K562 (cell line): ENCODE data around the gene BSDC1. TPM values are rescaled to one million over a fixed set of nuclear protein-coding genes. Genes with fewer than 3 reads are reported as not detected.

Experiments used
- ATAC-seq: fragments of 200-7000 bp; cut with Tn5 transposase; 3 replicates; pipeline ENCODE4 v1.9.1; 2020; ENCODE audit warnings: moderate library complexity
- BruUV-seq: library from RNA; stranded (reverse); fragments of 400-500 nt; replicated peaks from 2 replicates; lab custom pipeline; 2021; lab: Mats Ljungman, UMichigan
- CTCF ChIA-PET: fragments of 300-600 bp; formaldehyde crosslinking; extraction: SDS; loops from one replicate; lab custom pipeline; 2021; ENCODE audit warnings: low intra/inter-chr PET ratio; lab: Yijun Ruan, JAX
- POLR2A ChIA-PET: fragments of 300-600, 350-650 bp; sonication (Branson Sonifier 250); formaldehyde crosslinking; extraction: SDS; loops from one replicate; lab custom pipeline; 2021; ENCODE audit warnings: antibody characterized with exemption, inconsistent platforms; lab: Yijun Ruan, JAX
- DNase-seq, 4 experiments: peaks; one replicate each; pipeline versions ENCODE4 v3.0.0 to v3.0.0-alpha.2; 2011 to 2018; ENCODE audit warnings: low spot score in 3 of 4, mixed read lengths in 3 of 4; ENCODE audit errors: extremely low read depth in 1 of 4
- FAIRE-seq: peaks from 2 replicates; lab custom pipeline; 2011; peaks lifted over from hg19 to GRCh38; lab: Jason Lieb, UNC
- H2AFZ ChIP-seq: 2 replicates; pipeline ENCODE4 v1.6.0; 2011; ENCODE audit warnings: low read depth, low read length, control low read depth, inconsistent platforms
- H3K27ac ChIP-seq: fragments of 200-600 bp; 3 replicates; pipeline ENCODE4 v1.8.0; 2011; ENCODE audit warnings: low read depth, mild to moderate bottlenecking, control low read depth, inconsistent platforms, low read length, moderate library complexity, mixed read lengths; ENCODE audit errors: extremely low read depth
- H3K27me3 ChIP-seq, 2 experiments: fragments of 300-600 bp in 1 of 2; 2 replicates in 1 of 2; 3 replicates in 1 of 2; pipeline versions ENCODE4 v1.6.0 to v1.8.0; 2011; ENCODE audit warnings: inconsistent platforms in 2 of 2, low read length in 2 of 2, mild to moderate bottlenecking in 1 of 2, mixed read lengths in 1 of 2, moderate library complexity in 1 of 2; ENCODE audit not compliant: control insufficient read depth in 2 of 2, insufficient read depth in 2 of 2
- H3K36me3 ChIP-seq: fragments of 300-600 bp; 3 replicates; pipeline ENCODE4 v1.8.0; 2011; ENCODE audit warnings: mild to moderate bottlenecking, low read length, inconsistent platforms; ENCODE audit not compliant: control insufficient read depth, insufficient read depth
- H3K4me1 ChIP-seq, 2 experiments: fragments of 200-600 bp in 1 of 2; replicated peaks in 1 of 2; 2 replicates in 1 of 2; 3 replicates in 1 of 2; pipeline versions ENCODE4 v1.5.1 to v1.8.0; 2011; ENCODE audit warnings: inconsistent platforms in 2 of 2, low read length in 2 of 2, mild to moderate bottlenecking in 1 of 2, mixed read lengths in 1 of 2, moderate library complexity in 1 of 2; ENCODE audit not compliant: control insufficient read depth in 2 of 2, insufficient read depth in 2 of 2
- H3K4me2 ChIP-seq: 2 replicates; pipeline ENCODE4 v1.6.1; 2011; ENCODE audit warnings: low read length, control low read depth, inconsistent platforms, mixed read lengths; ENCODE audit not compliant: insufficient read depth
- H3K4me3 ChIP-seq: fragments of 200-600 bp; sonication (generic), shearing (Covaris generic); 2 replicates; pipeline ENCODE4 v1.5.1; 2016; ENCODE audit warnings: control low read depth, inconsistent platforms
- H3K79me2 ChIP-seq: fragments of 200-600 bp; 3 replicates; pipeline ENCODE4 v1.8.0; 2011; ENCODE audit warnings: low read length, inconsistent platforms; ENCODE audit not compliant: control insufficient read depth, insufficient read depth
- H3K9ac ChIP-seq, 2 experiments: 2 replicates each; pipeline versions ENCODE4 v1.6.0 to v1.6.1; 2011; ENCODE audit warnings: low read depth in 2 of 2, low read length in 2 of 2, control low read depth in 1 of 2, inconsistent platforms in 1 of 2, mild to moderate bottlenecking in 1 of 2, mixed read lengths in 1 of 2; ENCODE audit not compliant: insufficient read depth in 1 of 2
- H3K9me1 ChIP-seq: one replicate; pipeline ENCODE4 v1.6.0; 2011; ENCODE audit warnings: inconsistent platforms, mild to moderate bottlenecking, low read length, moderate library complexity; ENCODE audit not compliant: control insufficient read depth, insufficient read depth
- H3K9me3 ChIP-seq: replicated peaks from 2 replicates; pipeline ENCODE4 v1.5.1; 2011; ENCODE audit warnings: low read depth, low read length, inconsistent platforms; ENCODE audit not compliant: control insufficient read depth, insufficient read depth
- H4K20me1 ChIP-seq: replicated peaks from 2 replicates; pipeline ENCODE4 v1.6.1; 2011; ENCODE audit warnings: low read length, inconsistent platforms, mixed read lengths; ENCODE audit not compliant: control insufficient read depth, insufficient read depth
- EWSR1 ChIP-seq: fragments of 450-650 bp; IDR thresholded peaks from 2 replicates; pipeline ENCODE4 v1.6.1; 2018; ENCODE audit warnings: borderline replicate concordance, mild to moderate bottlenecking, low read depth, moderate library complexity; ENCODE audit not compliant: partially characterized antibody
- FIP1L1 ChIP-seq: fragments of 200-400 bp; formaldehyde crosslinking; IDR thresholded peaks from 2 replicates; pipeline ENCODE4 v1.6.1; 2018; ENCODE audit warnings: mild to moderate bottlenecking, low read depth, low read length; ENCODE audit not compliant: poor library complexity, severe bottlenecking
- HNRNPH1 ChIP-seq: fragments of 200-400 bp; formaldehyde crosslinking; optimal IDR thresholded peaks from 2 replicates; pipeline ENCODE3; 2017; ENCODE audit warnings: low read depth, mild to moderate bottlenecking, low read length, moderate library complexity
- KLF6 ChIP-seq: fragments of 250-450 bp; sonication (Bioruptor Pico); IDR thresholded peaks from 2 replicates; pipeline ENCODE4 v1.4.0; 2020; ENCODE audit warnings: mild to moderate bottlenecking, moderate library complexity, borderline replicate concordance
- LCOR ChIP-seq: sonication (generic); formaldehyde crosslinking; IDR thresholded peaks from 2 replicates; pipeline ENCODE4 v1.8.0; 2022; ENCODE audit warnings: mild to moderate bottlenecking, missing genetic modification reagents
- NR2F6 ChIP-seq: fragments of 450-650 bp; formaldehyde crosslinking; IDR thresholded peaks from 2 replicates; pipeline ENCODE4 v1.4.0; 2020; ENCODE audit warnings: mild to moderate bottlenecking
- OTX1 ChIP-seq: fragments of 450-650 bp; formaldehyde crosslinking; IDR thresholded peaks from 2 replicates; pipeline ENCODE4 v1.4.0; 2022; ENCODE audit warnings: mild to moderate bottlenecking
- TCF3 ChIP-seq: sonication (generic); formaldehyde crosslinking; IDR thresholded peaks from 2 replicates; pipeline ENCODE4 v1.4.0; 2020; ENCODE audit warnings: mild to moderate bottlenecking, missing genetic modification reagents
- TCF7 ChIP-seq: sonication (generic); IDR thresholded peaks from 2 replicates; pipeline ENCODE4 v1.6.1; 2016; ENCODE audit warnings: antibody characterized with exemption, borderline replicate concordance
- YY1 ChIP-seq, 3 experiments: IDR thresholded peaks; 2 replicates each; pipeline ENCODE4 v1.6.1; 2011; ENCODE audit warnings: low read length in 2 of 3, mild to moderate bottlenecking in 2 of 3, moderate library complexity in 2 of 3, borderline replicate concordance in 1 of 3, control low read depth in 1 of 3, low read depth in 1 of 3; ENCODE audit not compliant: insufficient read depth in 3 of 3, insufficient replicate concordance in 2 of 3, control insufficient read depth in 1 of 3, insufficient read length in 1 of 3; ENCODE audit errors: extremely low read depth in 1 of 3
- ZC3H11A ChIP-seq: IDR thresholded peaks from 2 replicates; pipeline ENCODE4 v1.6.1; 2012; ENCODE audit warnings: low read depth, low read length, improper control_type of control experiment
- ZNF324 ChIP-seq: fragments of 250-450 bp; sonication (Bioruptor Pico); IDR thresholded peaks from 2 replicates; pipeline ENCODE4 v1.4.0; 2020; ENCODE audit warnings: mild to moderate bottlenecking
- ZNF445 ChIP-seq: fragments of 250-450 bp; sonication (Bioruptor Pico); IDR thresholded peaks from 2 replicates; pipeline ENCODE4 v1.4.0; 2020; ENCODE audit warnings: low read depth, mild to moderate bottlenecking, moderate library complexity
- WGBS: fragments of 100-300 bp; shearing (Covaris generic); methylation state at CpG from one replicate; pipeline ENCODE4 v1.1.6; 2016; ENCODE audit warnings: low coverage, mixed read lengths; ENCODE audit not compliant: insufficient coverage; ENCODE audit errors: missing lambda C conversion rate; 5-methylcytosine and 5-hydroxymethylcytosine counted together
- in situ Hi-C: fragments of 300-500 bp; cut with MboI; formaldehyde crosslinking; loops from 4 replicates; pipeline ENCODE4 v1.15.0; 2018; ENCODE audit warnings: inconsistent platforms, mixed read lengths
- intact Hi-C: fragments of 100-400 bp; cut with micrococcal nuclease; formaldehyde crosslinking; loops from 2 replicates; pipeline ENCODE4 v1.14.2; 2022
- polyA plus RNA-seq, 8 experiments: library from polyadenylated mRNA; depleted of rRNA in 4 of 8; stranded (reverse) in 5 of 8; unstranded in 3 of 8; fragments of >200 nt; fragmentation: Nextera tagmentation in 2 of 8; fragmentation: Illumina TruSeq in 1 of 8; extraction: Ambion mirVana in 2 of 8; extraction: Trizol in 1 of 8; gene quantifications; 2 replicates each; pipeline versions ENCODE4 v1.2.1 to v1.2.3, GENCODE V29; 2011 to 2014; ENCODE audit warnings: inconsistent platforms in 1 of 8, missing spikeins in 1 of 8
- total RNA-seq, 7 experiments: library from RNA; depleted of rRNA in 6 of 7; stranded (reverse); fragments of >200 nt in 6 of 7; fragmentation: Illumina TruSeq in 2 of 7; extraction: Trizol in 2 of 7; gene quantifications; 2 replicates each; pipeline versions ENCODE4 v1.2.1 to v1.2.3, GENCODE V29; 2011 to 2021; ENCODE audit warnings: low replicate concordance in 1 of 7
- TF ChIP-seq, protein P1 (sequence below): sonication (generic); formaldehyde crosslinking; IDR thresholded peaks from 2 replicates; pipeline ENCODE4 v1.8.1; 2022; ENCODE audit warnings: missing genetic modification reagents
- TF ChIP-seq, protein P2 (sequence below): fragments of 450-650 bp; formaldehyde crosslinking; conservative IDR thresholded peaks from 2 replicates; pipeline ENCODE4 v1.4.0; 2022; ENCODE audit warnings: mild to moderate bottlenecking, missing genetic modification characterization
- TF ChIP-seq, protein P3 (sequence below): fragments of 200-800 bp; sonication (Bioruptor generic); IDR thresholded peaks from 2 replicates; pipeline ENCODE4 v1.6.1; 2017; ENCODE audit warnings: missing genetic modification characterization, missing compliant biosample characterization

The BSDC1 gene
- total and polyA plus RNA-seq, 9 of the 15 experiments (the other 6 are each of a cell fraction or from before 2014, with no cell fraction given) = 10.2 to 96.8 (median 73.1) TPM

DNA sequence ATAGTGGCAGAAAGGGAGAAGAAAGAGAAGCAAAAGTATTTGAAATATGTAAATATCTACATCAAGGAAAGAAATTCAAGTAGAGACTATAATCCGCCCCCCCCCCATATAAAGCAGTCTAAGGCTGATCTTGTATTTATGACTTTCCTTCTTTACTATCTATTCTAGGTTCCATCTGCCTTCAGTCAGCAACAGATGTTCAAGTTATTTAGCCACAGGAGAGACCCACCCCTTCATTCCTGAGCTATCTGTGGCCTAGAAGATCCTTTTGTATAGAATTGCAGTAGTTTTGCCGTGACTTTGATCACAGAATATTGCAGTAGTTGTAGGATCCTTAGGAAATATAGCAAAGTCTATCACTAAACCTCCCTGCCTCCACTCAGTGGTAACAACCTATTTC is 10.7 kb upstream of the BSDC1 start:
- Histone ChIP-seq H3K9ac (no peak overlapping the region), H3K4me3 (no peak overlapping the region), H3K4me2 (no peak overlapping the region), H3K36me3 (no peaks in the 10 kb centered on the region), H3K27me3 (no peaks in the 10 kb centered on the region), H4K20me1 (no peaks in the 10 kb centered on the region), H3K9me3 (no peaks in the 10 kb centered on the region), H3K9me1 (no peaks in the 10 kb centered on the region), H2AFZ (no peak overlapping the region), H3K27ac (no peak overlapping the region), H3K4me1 (peaks cover 8 to 23% of the 10 kb centered on the region in 2 experiments; a peak in 4 of 5 replicates)
- ChIA-PET POLR2A (interaction anchor here (0.6 to 2.2 kb wide), 3 partner anchors 11 to 659 kb away, joined by 4 to 6 read pairs (median 5); partner anchors contain the start of gene BSDC1), CTCF (interaction anchor here (0.6 kb wide), 1 partner anchor 776 kb away, joined by 4 read pairs; no protein-coding TSS in a partner anchor)
- WGBS = 30% methylated on average over 2 of the region's 2 CpGs
- in situ Hi-C loops = no loop called here
- FAIRE-seq = no peak
- BruUV-seq = no TSS peak
- no peak for ATAC-seq
- no peak for DNase-seq
- TF ChIP-seq, protein P1, sequence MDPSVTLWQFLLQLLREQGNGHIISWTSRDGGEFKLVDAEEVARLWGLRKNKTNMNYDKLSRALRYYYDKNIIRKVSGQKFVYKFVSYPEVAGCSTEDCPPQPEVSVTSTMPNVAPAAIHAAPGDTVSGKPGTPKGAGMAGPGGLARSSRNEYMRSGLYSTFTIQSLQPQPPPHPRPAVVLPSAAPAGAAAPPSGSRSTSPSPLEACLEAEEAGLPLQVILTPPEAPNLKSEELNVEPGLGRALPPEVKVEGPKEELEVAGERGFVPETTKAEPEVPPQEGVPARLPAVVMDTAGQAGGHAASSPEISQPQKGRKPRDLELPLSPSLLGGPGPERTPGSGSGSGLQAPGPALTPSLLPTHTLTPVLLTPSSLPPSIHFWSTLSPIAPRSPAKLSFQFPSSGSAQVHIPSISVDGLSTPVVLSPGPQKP (CRISPR knock-in tag) = no peak
- TF ChIP-seq OTX1 (CRISPR knock-in tag) (no peak), EWSR1 (no peak), KLF6 (CRISPR knock-in tag) (no peak), ZNF324 (CRISPR knock-in tag) (no peak), HNRNPH1 (no peak), TCF7 (no peak), NR2F6 (CRISPR knock-in tag) (no peak), LCOR (CRISPR knock-in tag) (no peak), FIP1L1 (no peak), ZNF445 (CRISPR knock-in tag) (no peak), ZC3H11A (no peak), TCF3 (CRISPR knock-in tag) (no peak), YY1 (IDR thresholded peaks at IDR 0.05; ENCODE audit: borderline replicate concordance in 1 of 3, control insufficient read depth in 1 of 3, extremely low read depth in 1 of 3, insufficient read depth in 3 of 3, insufficient read length in 1 of 3, insufficient replicate concordance in 2 of 3, low read depth in 1 of 3, low read length in 2 of 3) (no peak)
- TF ChIP-seq, protein P2, sequence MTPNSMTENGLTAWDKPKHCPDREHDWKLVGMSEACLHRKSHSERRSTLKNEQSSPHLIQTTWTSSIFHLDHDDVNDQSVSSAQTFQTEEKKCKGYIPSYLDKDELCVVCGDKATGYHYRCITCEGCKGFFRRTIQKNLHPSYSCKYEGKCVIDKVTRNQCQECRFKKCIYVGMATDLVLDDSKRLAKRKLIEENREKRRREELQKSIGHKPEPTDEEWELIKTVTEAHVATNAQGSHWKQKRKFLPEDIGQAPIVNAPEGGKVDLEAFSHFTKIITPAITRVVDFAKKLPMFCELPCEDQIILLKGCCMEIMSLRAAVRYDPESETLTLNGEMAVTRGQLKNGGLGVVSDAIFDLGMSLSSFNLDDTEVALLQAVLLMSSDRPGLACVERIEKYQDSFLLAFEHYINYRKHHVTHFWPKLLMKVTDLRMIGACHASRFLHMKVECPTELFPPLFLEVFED (CRISPR knock-in tag) = no peak
- TF ChIP-seq, protein P3, sequence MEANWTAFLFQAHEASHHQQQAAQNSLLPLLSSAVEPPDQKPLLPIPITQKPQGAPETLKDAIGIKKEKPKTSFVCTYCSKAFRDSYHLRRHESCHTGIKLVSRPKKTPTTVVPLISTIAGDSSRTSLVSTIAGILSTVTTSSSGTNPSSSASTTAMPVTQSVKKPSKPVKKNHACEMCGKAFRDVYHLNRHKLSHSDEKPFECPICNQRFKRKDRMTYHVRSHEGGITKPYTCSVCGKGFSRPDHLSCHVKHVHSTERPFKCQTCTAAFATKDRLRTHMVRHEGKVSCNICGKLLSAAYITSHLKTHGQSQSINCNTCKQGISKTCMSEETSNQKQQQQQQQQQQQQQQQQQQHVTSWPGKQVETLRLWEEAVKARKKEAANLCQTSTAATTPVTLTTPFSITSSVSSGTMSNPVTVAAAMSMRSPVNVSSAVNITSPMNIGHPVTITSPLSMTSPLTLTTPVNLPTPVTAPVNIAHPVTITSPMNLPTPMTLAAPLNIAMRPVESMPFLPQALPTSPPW (CRISPR knock-in tag) = no peak
- TF ChIP-seq, all 486 proteins: peak for 0
- H3K79me2 ChIP-seq = no peaks in the 10 kb centered on the region
- intact Hi-C loops = loop anchor here (5.0 kb wide), 3 partner anchors 297 to 682 kb away; partner anchors contain the start of genes FNDC5 and SYNC
